Esophagus squamous epithelium (tissue), 5 donors: Measurements from ENCODE around the gene TBC1D3B. TPM values are rescaled to one million over a fixed set of nuclear protein-coding genes. Genes with fewer than 3 reads are reported as not detected.

Experiments used
- DNase-seq: peaks from one replicate; lab custom pipeline; 2025; lab: John Stamatoyannopoulos, UW
- H3K27ac ChIP-seq, 4 donors: fragments of 200-600 bp; sonication (generic); one replicate each; pipeline ENCODE4 v1.5.1; 2016 to 2019; ENCODE audit warnings: mild to moderate bottlenecking in 1 of 4
- H3K27me3 ChIP-seq, 4 donors: fragments of 200-600 bp; sonication (generic); 1 replicate in 3 of 4; 2 replicates in 1 of 4; pipeline versions ENCODE4 v1.5.1 to v1.6.0; 2017 to 2021; ENCODE audit warnings: antibody characterized with exemption in 1 of 4
- H3K36me3 ChIP-seq, 3 donors: fragments of 200-600 bp; sonication (generic); one replicate each; pipeline ENCODE4 v1.5.1; 2016 to 2019
- H3K4me1 ChIP-seq, 3 donors: fragments of 200-600 bp; sonication (generic); one replicate each; pipeline ENCODE4 v1.5.1; 2017 to 2019
- H3K4me3 ChIP-seq, 4 donors: fragments of 200-600 bp; sonication (generic); 1 replicate in 3 of 4; 2 replicates in 1 of 4; pipeline ENCODE4 v1.5.1; 2016 to 2019; ENCODE audit warnings: mild to moderate bottlenecking in 2 of 4, moderate library complexity in 1 of 4
- H3K9me3 ChIP-seq, 3 donors: fragments of 200-600 bp; sonication (generic); one replicate each; pipeline ENCODE4 v1.5.1; 2016 to 2019
- POLR2A ChIP-seq, 4 donors: fragments of 450-650 bp; IDR thresholded peaks; one replicate each; pipeline ENCODE4 v1.6.1; 2017; ENCODE audit warnings: antibody characterized with exemption in 4 of 4, mild to moderate bottlenecking in 4 of 4, moderate library complexity in 3 of 4
- WGBS, 2 donors: methylation state at CpG; one replicate each; pipeline ENCODE4 v1.1.5; 2018; 5-methylcytosine and 5-hydroxymethylcytosine counted together
- intact Hi-C: fragments of 100-400 bp; cut with DNase I; formaldehyde crosslinking; loops from one replicate; pipeline ENCODE4 v1.15.0; 2022
- total RNA-seq, 4 donors: library from RNA; depleted of rRNA; stranded (reverse); fragments of >200 nt; gene quantifications; one replicate each; pipeline ENCODE4 v1.1.0, GENCODE V29; 2016
- TF ChIP-seq, protein P1 (sequence below), 6 experiments: fragments of 450-650 bp in 4 of 6; fragments of 200-600 bp in 2 of 6; sonication (generic) in 2 of 6; IDR thresholded peaks; one replicate each; pipeline ENCODE4 v1.5.1; 2016 to 2019; ENCODE audit warnings: antibody characterized with exemption in 6 of 6, mild to moderate bottlenecking in 4 of 6, moderate library complexity in 4 of 6
- donor health status: DM: yes; HTN: yes; CAD: no.

TBC1D3B gene
- total RNA-seq, 4 donors from 2014 or later: 2.9 to 11.7 (median 9.4) TPM; not detected in 1

DNA sequence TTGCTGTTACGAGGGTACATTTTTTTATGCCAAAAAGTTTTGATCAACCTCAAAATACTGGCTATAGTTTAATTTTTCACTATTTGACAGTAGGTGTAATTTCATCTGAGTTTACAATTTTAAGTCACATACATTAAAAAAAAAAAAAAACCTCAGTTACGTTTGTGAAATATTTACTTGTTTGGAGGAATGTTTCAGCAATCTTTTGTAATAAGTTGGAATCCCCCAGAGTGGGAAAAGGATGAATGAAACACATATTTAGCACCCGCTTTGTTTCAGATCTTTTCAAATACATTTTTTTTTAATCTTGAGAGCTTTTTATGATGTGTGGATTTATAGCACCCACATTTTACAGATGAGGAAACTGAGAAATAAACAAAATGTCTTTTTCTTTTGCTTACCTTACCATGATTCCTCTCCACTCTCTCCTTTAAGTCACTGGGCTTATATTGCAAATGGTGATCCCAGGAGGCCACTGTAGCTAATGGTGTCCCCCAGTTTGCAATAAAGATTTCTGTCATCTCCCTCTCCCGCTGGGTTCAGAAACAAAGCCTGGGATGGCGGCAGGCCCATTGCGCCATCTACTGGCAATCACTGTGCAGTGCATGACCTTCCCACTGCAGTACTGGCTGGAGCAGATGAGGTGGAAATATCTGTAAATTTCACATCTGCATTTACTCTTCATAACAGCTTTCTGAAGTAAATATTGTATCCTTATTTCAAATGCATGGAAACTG, 27.7 kb downstream of the TBC1D3B start:
- TF ChIP-seq POLR2A (IDR thresholded peaks at IDR 0.05): no peak
- TF ChIP-seq, protein P1, sequence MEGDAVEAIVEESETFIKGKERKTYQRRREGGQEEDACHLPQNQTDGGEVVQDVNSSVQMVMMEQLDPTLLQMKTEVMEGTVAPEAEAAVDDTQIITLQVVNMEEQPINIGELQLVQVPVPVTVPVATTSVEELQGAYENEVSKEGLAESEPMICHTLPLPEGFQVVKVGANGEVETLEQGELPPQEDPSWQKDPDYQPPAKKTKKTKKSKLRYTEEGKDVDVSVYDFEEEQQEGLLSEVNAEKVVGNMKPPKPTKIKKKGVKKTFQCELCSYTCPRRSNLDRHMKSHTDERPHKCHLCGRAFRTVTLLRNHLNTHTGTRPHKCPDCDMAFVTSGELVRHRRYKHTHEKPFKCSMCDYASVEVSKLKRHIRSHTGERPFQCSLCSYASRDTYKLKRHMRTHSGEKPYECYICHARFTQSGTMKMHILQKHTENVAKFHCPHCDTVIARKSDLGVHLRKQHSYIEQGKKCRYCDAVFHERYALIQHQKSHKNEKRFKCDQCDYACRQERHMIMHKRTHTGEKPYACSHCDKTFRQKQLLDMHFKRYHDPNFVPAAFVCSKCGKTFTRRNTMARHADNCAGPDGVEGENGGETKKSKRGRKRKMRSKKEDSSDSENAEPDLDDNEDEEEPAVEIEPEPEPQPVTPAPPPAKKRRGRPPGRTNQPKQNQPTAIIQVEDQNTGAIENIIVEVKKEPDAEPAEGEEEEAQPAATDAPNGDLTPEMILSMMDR (IDR thresholded peaks at IDR 0.05): peak; percentile 84 to 99 (median 92)
- WGBS, 2 donors: 34 to 36% methylated on average over 6 of the region's 6 CpGs
- Histone ChIP-seq H3K27me3 (peaks cover 0 to 40% (median 0%) of the 10 kb centered on the region in 4 donors), H3K9me3 (no peaks in the 10 kb centered on the region), H3K36me3 (no peaks in the 10 kb centered on the region), H3K4me3 (peak overlapping the region in 1 of 4 donors; percentile 30), H3K4me1 (peaks cover 0 to 11% (median 3%) of the 10 kb centered on the region in 3 donors), H3K27ac (no peak overlapping the region)
- DNase-seq: no peak
- intact Hi-C loops: loop anchor here (10.0 kb wide), 1 partner anchor 174 kb away; no protein-coding TSS in a partner anchor

DNA sequence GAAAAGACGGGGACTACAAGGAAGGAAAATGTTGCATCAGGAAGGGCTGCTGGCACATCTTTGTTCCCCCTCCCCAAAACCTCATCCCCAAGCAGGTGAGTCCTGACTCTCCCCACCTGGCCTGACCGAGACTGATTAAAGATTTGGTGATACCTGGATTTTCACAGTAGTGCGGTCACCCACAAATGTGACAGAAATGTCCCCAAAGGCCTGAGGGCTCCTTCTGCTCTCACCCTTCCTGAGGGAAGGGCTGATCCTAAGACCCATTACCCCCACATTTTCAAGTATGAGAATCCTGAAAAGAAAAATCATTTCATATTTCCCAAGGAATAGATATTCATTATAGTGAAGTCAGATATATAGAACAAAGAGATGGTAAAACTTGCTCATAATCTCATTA, 28.8 kb downstream of the TBC1D3B start:
- TF ChIP-seq, protein P1 (IDR thresholded peaks at IDR 0.05): no peak
- no peak for TF ChIP-seq POLR2A (IDR thresholded peaks at IDR 0.05)
- Histone ChIP-seq H3K36me3 (no peaks in the 10 kb centered on the region), H3K27ac (no peak overlapping the region), H3K9me3 (no peaks in the 10 kb centered on the region), H3K4me3 (no peak overlapping the region), H3K4me1 (peaks cover 0 to 11% (median 3%) of the 10 kb centered on the region in 3 donors), H3K27me3 (peaks cover 0 to 29% (median 0%) of the 10 kb centered on the region in 4 donors)
- 63 to 75% methylated on average over 2 to 3 of the region's 3 CpGs for WGBS, 2 donors
- DNase-seq: no peak
- intact Hi-C loops: loop anchor here (10.0 kb wide), 1 partner anchor 173 kb away; no protein-coding TSS in a partner anchor

DNA sequence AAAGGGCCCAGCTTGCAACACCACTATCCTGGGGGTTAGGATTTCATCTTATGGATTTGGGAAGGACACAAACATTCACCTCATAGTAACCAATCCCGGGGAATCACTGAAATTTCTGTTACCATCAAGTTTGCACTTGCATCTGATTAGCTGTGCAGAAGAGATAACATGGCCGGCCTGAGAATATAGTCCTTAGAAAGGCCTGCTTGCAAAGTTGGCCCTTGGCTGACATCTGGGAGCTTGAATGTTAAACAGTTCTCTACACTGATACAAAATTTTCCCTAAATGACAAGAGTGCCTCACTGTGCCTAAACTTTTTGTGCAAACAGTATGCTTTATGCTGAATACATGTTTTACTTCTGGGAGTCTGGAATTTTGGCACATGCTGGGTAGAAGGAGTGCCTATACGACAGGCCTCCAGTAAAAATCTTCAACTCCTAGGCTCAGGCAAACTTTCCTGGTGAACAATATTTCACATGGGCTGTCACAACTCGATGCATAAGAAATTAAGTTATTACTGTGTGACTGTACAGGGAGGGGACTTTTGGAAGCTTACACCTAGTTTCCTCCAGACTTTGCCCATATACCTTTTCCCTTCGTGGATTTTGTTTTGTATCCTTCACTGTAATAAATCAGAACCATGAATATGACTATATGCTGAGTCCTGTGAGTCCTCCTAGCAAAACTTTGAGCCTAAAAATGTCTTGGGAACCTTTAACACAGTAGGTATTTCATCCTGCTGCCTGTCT, 31.3 kb downstream of the TBC1D3B start:
- Histone ChIP-seq H3K27me3 (peaks cover 0 to 14% (median 0%) of the 10 kb centered on the region in 4 donors), H3K4me1 (peaks cover 0 to 11% (median 3%) of the 10 kb centered on the region in 3 donors), H3K9me3 (no peaks in the 10 kb centered on the region), H3K4me3 (no peak overlapping the region), H3K27ac (no peak overlapping the region), H3K36me3 (no peaks in the 10 kb centered on the region)
- 61 to 76% methylated on average over 5 of the region's 5 CpGs for WGBS, 2 donors
- no peak for TF ChIP-seq POLR2A (IDR thresholded peaks at IDR 0.05)
- TF ChIP-seq, protein P1 (IDR thresholded peaks at IDR 0.05): no peak
- intact Hi-C loops: loop anchor here (10.0 kb wide), 1 partner anchor 170 kb away; no protein-coding TSS in a partner anchor
- DNase-seq: no peak

DNA sequence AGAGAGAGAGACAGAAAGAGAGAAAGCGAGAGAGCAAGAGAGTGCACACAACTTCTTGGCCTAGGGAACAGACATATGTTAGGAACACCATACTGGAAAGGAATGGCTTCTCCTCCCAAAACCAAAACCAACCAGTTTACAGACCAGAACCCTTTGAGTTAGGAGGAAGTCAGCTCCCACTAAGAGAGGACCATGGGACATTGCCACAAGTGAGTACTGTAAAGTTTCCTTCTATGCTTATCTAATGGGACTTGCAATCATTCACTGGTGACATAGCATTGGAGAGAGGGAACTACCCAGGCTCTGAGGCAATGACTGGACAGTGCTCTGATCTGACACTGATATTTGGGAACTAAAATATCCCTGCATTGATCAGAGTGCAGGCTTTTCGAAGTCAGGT, 32.4 kb downstream of the TBC1D3B start:
- TF ChIP-seq, protein P1 (IDR thresholded peaks at IDR 0.05): no peak
- no peak for TF ChIP-seq POLR2A (IDR thresholded peaks at IDR 0.05)
- Histone ChIP-seq H3K9me3 (no peaks in the 10 kb centered on the region), H3K27ac (no peak overlapping the region), H3K4me3 (no peak overlapping the region), H3K4me1 (peaks cover 0 to 3% (median 0%) of the 10 kb centered on the region in 3 donors), H3K27me3 (peaks cover 0 to 3% (median 0%) of the 10 kb centered on the region in 4 donors), H3K36me3 (no peaks in the 10 kb centered on the region)
- DNase-seq: no peak
- intact Hi-C loops: loop anchor here (10.0 kb wide), 1 partner anchor 169 kb away; no protein-coding TSS in a partner anchor
- WGBS, 2 donors: 90 to 94% methylated on average over 2 of the region's 2 CpGs
